Osteoblast (primary cell): ENCODE data around the gene ATXN10. TPM values are rescaled to one million over a fixed set of nuclear protein-coding genes. Genes with fewer than 3 reads are reported as not detected.

Experiments
- DNase-seq: peaks from one replicate; pipeline ENCODE4 v3.0.0; 2011; ENCODE audit warnings: low spot score, mixed read lengths; ENCODE audit not compliant: insufficient read length; ENCODE audit errors: missing footprints
- H2AFZ ChIP-seq: 2 replicates; pipeline ENCODE4 v1.6.0; 2011; ENCODE audit warnings: mild to moderate bottlenecking, low read length
- H3K27ac ChIP-seq: 2 replicates; pipeline ENCODE4 v1.5.1; 2011; ENCODE audit warnings: mild to moderate bottlenecking, low read depth, low read length, moderate library complexity
- H3K27me3 ChIP-seq: 2 replicates; pipeline ENCODE4 v1.6.0; 2012; ENCODE audit warnings: mild to moderate bottlenecking, control low read depth, inconsistent platforms, low read length, moderate library complexity; ENCODE audit not compliant: insufficient read depth
- H3K36me3 ChIP-seq: 2 replicates; pipeline ENCODE4 v1.5.1; 2011; ENCODE audit warnings: mild to moderate bottlenecking, low read length, control low read depth, moderate library complexity; ENCODE audit not compliant: insufficient read depth
- H3K4me1 ChIP-seq: 2 replicates; pipeline ENCODE4 v1.5.1; 2011; ENCODE audit warnings: mild to moderate bottlenecking, low read length, control low read depth, moderate library complexity; ENCODE audit not compliant: insufficient read depth
- H3K4me2 ChIP-seq: 2 replicates; pipeline ENCODE4 v1.6.0; 2011; ENCODE audit warnings: mild to moderate bottlenecking, low read length; ENCODE audit not compliant: insufficient read depth
- H3K4me3 ChIP-seq: fragments of 200-600 bp; sonication (generic); 3 replicates; pipeline ENCODE4 v1.5.1; 2012; ENCODE audit warnings: mild to moderate bottlenecking, low read length, inconsistent platforms; ENCODE audit not compliant: insufficient read depth
- H3K79me2 ChIP-seq: 2 replicates; pipeline ENCODE4 v1.6.0; 2012; ENCODE audit warnings: mild to moderate bottlenecking, low read length, control low read depth, inconsistent platforms; ENCODE audit not compliant: insufficient read depth
- H3K9me3 ChIP-seq: 2 replicates; pipeline ENCODE4 v1.5.1; 2011; ENCODE audit warnings: low read depth, low read length, control low read depth
- H4K20me1 ChIP-seq: 2 replicates; pipeline ENCODE4 v1.6.0; 2012; ENCODE audit warnings: mild to moderate bottlenecking, low read length, control low read depth; ENCODE audit not compliant: insufficient read depth
- total RNA-seq: library from RNA; depleted of rRNA; stranded (reverse); fragments of >200 nt; gene quantifications from 2 replicates; pipeline ENCODE4 v1.2.3, GENCODE V29; 2012
- TF ChIP-seq, protein P1 (sequence below): IDR thresholded peaks from 2 replicates; pipeline ENCODE4 v1.5.1; 2011; ENCODE audit warnings: mild to moderate bottlenecking, low read depth, low read length, moderate library complexity; ENCODE audit errors: extremely low read depth

The ATXN10 gene
- total RNA-seq, 1 donor: 138 TPM

DNA sequence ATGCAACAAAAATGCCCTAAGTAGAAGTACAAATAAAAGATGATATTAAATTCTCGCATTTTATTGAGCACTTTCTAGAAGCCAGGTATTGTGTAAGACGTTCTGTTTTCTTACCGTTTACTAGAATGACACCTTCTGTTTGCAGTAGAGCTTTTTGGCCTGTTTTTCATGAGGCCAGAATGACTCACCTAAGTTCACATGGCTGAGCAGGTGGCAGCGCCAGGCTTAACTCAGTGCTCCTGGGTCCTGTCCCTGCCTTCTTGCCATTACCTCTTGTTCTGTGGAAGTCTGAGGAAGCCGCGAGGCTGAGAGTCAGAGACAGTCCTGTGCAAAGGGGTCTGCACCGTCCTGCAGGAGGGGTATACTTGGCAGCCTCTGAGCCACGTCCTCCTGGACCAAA is 113.8 kb downstream of the ATXN10 start:
- peaks cover 61% of the 10 kb centered on the region for H4K20me1 ChIP-seq
- H3K27me3 ChIP-seq: no peaks in the 10 kb centered on the region
- H3K79me2 ChIP-seq: peaks cover 93% of the 10 kb centered on the region
- H3K9me3 ChIP-seq: no peaks in the 10 kb centered on the region
- DNase-seq: no peak
- H3K4me1 ChIP-seq: peaks cover 35% of the 10 kb centered on the region
- H3K4me3 ChIP-seq: no peak overlapping the region
- H2AFZ ChIP-seq: no peak overlapping the region
- no peaks in the 10 kb centered on the region for H3K36me3 ChIP-seq
- TF ChIP-seq, protein P1, sequence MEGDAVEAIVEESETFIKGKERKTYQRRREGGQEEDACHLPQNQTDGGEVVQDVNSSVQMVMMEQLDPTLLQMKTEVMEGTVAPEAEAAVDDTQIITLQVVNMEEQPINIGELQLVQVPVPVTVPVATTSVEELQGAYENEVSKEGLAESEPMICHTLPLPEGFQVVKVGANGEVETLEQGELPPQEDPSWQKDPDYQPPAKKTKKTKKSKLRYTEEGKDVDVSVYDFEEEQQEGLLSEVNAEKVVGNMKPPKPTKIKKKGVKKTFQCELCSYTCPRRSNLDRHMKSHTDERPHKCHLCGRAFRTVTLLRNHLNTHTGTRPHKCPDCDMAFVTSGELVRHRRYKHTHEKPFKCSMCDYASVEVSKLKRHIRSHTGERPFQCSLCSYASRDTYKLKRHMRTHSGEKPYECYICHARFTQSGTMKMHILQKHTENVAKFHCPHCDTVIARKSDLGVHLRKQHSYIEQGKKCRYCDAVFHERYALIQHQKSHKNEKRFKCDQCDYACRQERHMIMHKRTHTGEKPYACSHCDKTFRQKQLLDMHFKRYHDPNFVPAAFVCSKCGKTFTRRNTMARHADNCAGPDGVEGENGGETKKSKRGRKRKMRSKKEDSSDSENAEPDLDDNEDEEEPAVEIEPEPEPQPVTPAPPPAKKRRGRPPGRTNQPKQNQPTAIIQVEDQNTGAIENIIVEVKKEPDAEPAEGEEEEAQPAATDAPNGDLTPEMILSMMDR: no peak
- peak overlapping the region; percentile 6 for H3K4me2 ChIP-seq
- peak overlapping the region; percentile 49 for H3K27ac ChIP-seq

DNA sequence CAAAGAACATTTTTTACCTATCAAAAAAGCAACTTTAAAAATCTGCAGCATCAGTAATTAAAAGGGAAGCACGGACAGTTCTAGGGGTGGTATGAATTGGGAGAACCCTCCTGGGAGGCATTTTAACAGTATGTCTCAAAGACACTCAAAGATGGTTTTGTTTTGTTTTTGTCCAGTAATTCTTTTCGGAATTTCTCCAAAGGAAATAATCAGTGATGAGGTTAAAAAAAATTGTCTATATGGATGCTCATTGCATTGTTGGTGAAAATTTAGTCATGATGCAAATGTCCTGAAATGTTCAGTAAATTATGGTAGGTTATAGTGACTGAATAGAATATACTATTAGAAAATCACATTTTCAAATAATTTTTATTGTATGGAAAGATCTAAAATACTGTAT is 115.1 kb downstream of the ATXN10 start:
- Histone ChIP-seq H3K27me3 (no peaks in the 10 kb centered on the region), H3K4me2 (no peak overlapping the region), H3K4me3 (no peak overlapping the region), H3K4me1 (peaks cover 29% of the 10 kb centered on the region), H2AFZ (no peak overlapping the region), H3K79me2 (peaks cover 86% of the 10 kb centered on the region), H4K20me1 (peaks cover 61% of the 10 kb centered on the region), H3K9me3 (no peaks in the 10 kb centered on the region), H3K36me3 (no peaks in the 10 kb centered on the region), H3K27ac (peak overlapping the region; percentile 49)
- no peak for DNase-seq
- TF ChIP-seq, protein P1: no peak

DNA sequence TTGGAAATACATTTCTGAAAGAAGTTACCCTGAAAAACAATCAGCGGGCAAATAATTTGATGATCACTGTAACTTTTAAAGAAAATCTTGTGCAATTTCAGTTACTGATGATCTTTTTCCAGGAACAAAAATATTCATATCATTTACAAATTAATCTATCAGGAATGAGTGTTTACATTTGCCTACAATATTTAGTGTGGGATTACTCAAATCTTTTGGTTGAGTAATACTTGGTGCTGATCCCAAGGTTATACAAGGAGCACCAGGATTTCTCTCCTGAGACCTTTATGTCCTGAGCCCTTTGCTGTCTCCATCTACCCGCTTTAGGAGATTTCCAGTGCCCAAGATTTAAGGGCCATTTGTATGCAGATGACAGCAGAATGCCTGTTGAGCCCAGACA is 116.1 kb downstream of the ATXN10 start:
- no peak overlapping the region for H3K4me2 ChIP-seq
- no peak overlapping the region for H3K27ac ChIP-seq
- H3K9me3 ChIP-seq: no peaks in the 10 kb centered on the region
- H3K4me1 ChIP-seq: peaks cover 26% of the 10 kb centered on the region
- H4K20me1 ChIP-seq: peaks cover 54% of the 10 kb centered on the region
- H3K79me2 ChIP-seq: peaks cover 81% of the 10 kb centered on the region
- no peaks in the 10 kb centered on the region for H3K27me3 ChIP-seq
- peaks cover 2% of the 10 kb centered on the region for H3K36me3 ChIP-seq
- no peak overlapping the region for H3K4me3 ChIP-seq
- TF ChIP-seq, protein P1: no peak
- DNase-seq: no peak
- H2AFZ ChIP-seq: no peak overlapping the region

DNA sequence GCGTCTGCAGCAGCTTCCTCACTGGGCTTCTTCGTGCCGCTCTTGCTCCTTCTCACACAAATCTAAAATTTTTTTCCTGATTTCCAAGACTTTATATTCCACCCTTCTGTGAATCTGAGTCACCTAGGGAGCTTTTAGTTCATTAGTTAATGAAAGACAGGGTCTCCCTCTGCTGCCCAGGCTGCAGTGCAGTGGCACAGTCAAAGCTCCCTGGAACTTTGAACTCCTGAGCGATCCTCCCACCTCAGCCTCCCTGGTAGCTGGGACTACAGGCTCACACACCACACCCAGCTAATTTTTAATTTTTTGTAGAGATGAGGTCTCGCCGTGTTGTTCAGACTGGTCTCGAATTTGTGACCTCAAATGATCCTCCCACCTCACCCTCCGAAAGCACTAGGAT is 116.9 kb downstream of the ATXN10 start:
- H3K4me1 ChIP-seq: peaks cover 26% of the 10 kb centered on the region
- H3K79me2 ChIP-seq: peaks cover 76% of the 10 kb centered on the region
- no peak overlapping the region for H3K4me2 ChIP-seq
- peaks cover 9% of the 10 kb centered on the region for H3K36me3 ChIP-seq
- no peaks in the 10 kb centered on the region for H3K27me3 ChIP-seq
- H3K9me3 ChIP-seq: no peaks in the 10 kb centered on the region
- H3K4me3 ChIP-seq: no peak overlapping the region
- TF ChIP-seq, protein P1: no peak
- no peak overlapping the region for H2AFZ ChIP-seq
- DNase-seq: no peak
- H3K27ac ChIP-seq: no peak overlapping the region
- peaks cover 51% of the 10 kb centered on the region for H4K20me1 ChIP-seq
